SU-DHL-6 (cell line): ENCODE results near the gene TYW1B.
"Not testable (repeated sequence)": the region's sequence is repeated elsewhere in the genome, so short reads cannot be mapped to it uniquely, and the experiment has no call there.

Experiments used
- CTCF ChIP-seq: fragments of 200-600 bp; sonication (generic); IDR thresholded peaks from one replicate; pipeline ENCODE4 v1.5.1; 2017; ENCODE audit warnings: antibody characterized with exemption, mild to moderate bottlenecking, low read length, moderate library complexity; ENCODE audit not compliant: insufficient read depth, poor library complexity, severe bottlenecking
- EZH2phosphoT487 ChIP-seq: fragments of 200-600 bp; sonication (generic), shearing (Covaris generic); conservative IDR thresholded peaks from 2 replicates; pipeline ENCODE4 v1.6.1; 2018; ENCODE audit warnings: mild to moderate bottlenecking, antibody characterized with exemption, low read length, moderate library complexity, mixed read lengths

- TF ChIP-seq CTCF, EZH2phosphoT487: not testable (repeated sequence)
Measured at GRCh38 chr7:72753229-72753628, 74.8 kb downstream of the TYW1B start.
